ENCODE measurements around the gene CASZ1. TPM values are rescaled to one million over a fixed set of nuclear protein-coding genes. Genes with fewer than 3 reads are reported as not detected.
A peak's percentile ranks its signal among the peaks of the same experiment; 100 is the strongest.

The CASZ1 gene
- total and polyA plus RNA-seq, 10 donors = 0.73 to 14.5 (median 9.1) TPM

DNA sequence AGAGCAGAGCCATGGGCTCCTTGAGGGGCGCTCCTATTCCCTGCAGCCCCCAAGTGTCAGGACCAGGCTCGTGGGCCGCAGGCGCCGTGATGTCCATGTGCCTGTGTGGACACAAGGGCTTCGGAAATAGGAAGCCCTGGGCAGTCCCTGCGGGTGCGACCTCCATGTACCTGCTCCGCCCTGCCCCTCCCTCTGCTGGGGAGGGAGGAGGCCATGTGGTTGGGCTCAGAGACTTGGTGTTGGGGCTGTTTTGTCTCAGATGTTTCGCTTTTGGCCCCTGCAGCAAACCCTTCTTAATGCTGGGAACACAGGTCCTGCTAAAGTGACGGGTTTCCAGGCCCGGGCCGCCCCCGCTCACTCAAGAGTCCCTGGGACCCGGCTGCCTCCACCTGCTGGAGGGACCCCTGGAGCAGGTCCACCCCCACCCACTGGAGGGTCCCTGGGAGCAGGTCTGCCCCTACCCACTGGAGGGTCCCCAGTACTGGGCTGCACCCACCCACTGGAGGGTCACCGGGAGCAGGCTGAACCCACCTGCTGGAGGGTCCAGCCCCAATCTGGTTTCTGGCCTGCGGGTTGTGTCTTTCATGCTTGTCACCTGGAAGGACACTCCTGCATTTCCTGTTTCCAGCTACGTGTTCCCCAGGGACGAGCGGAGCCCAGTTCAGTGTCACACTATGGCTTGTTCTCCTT, 165.2 kb downstream of the CASZ1 start:
- TF ChIP-seq, protein P1, sequence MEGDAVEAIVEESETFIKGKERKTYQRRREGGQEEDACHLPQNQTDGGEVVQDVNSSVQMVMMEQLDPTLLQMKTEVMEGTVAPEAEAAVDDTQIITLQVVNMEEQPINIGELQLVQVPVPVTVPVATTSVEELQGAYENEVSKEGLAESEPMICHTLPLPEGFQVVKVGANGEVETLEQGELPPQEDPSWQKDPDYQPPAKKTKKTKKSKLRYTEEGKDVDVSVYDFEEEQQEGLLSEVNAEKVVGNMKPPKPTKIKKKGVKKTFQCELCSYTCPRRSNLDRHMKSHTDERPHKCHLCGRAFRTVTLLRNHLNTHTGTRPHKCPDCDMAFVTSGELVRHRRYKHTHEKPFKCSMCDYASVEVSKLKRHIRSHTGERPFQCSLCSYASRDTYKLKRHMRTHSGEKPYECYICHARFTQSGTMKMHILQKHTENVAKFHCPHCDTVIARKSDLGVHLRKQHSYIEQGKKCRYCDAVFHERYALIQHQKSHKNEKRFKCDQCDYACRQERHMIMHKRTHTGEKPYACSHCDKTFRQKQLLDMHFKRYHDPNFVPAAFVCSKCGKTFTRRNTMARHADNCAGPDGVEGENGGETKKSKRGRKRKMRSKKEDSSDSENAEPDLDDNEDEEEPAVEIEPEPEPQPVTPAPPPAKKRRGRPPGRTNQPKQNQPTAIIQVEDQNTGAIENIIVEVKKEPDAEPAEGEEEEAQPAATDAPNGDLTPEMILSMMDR (IDR thresholded peaks at IDR 0.05 in 8 of 11, conservative IDR thresholded peaks at IDR 0.05 in 3 of 11) = no peak
- peak in 1 of 3 donors; percentile 27 for TF ChIP-seq POLR2AphosphoS5 (IDR thresholded peaks at IDR 0.05)
- H3K4me3 ChIP-seq = no peak overlapping the region
- WGBS, 5 donors = 85 to 91% (median 86%) methylated on average over 9 to 20 of the region's 20 CpGs
- DNase-seq = peak; percentile 66
- no peaks in the 10 kb centered on the region for H3K9me3 ChIP-seq
- H3K36me3 ChIP-seq = peaks cover 0 to 75% (median 36%) of the 10 kb centered on the region in 6 donors
- intact Hi-C loops (cut with DNase I; ENCODE audit: low total_unique reads) = no loop called here
- H3K4me1 ChIP-seq = peaks cover 0 to 8% (median 0%) of the 10 kb centered on the region in 6 donors
- no peaks in the 10 kb centered on the region for H3K27me3 ChIP-seq (replicated peaks in 1 of 7)
- H3K27ac ChIP-seq = no peak overlapping the region

DNA sequence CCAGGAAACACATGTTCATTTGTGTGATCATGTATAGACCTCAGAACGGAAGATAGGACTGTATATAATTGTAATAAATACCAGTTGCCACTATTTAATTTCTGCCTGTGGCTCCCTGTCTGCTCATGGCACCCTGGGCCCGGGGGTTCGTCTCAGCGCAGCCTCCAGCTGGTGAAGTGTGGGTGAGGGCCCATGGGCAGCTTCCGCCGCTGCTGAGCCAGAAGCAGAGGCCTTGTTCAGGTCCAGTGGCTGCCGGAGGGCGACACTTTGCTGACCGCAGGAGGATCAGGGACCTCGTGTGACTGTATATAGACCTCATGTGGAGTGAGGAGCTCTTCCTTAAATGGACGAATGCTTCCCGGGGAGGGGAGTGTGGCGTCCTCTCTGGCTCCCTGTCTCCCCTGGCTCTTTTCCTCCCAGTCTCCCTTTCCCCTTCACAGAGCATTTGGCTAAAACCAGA, 165.8 kb downstream of the CASZ1 start:
- Histone ChIP-seq H3K27ac (no peak overlapping the region), H3K4me3 (no peak overlapping the region), H3K4me1 (peaks cover 0 to 8% (median 0%) of the 10 kb centered on the region in 6 donors), H3K9me3 (no peaks in the 10 kb centered on the region), H3K36me3 (peaks cover 0 to 81% (median 37%) of the 10 kb centered on the region in 6 donors), H3K27me3 (replicated peaks in 1 of 7) (no peaks in the 10 kb centered on the region)
- TF ChIP-seq POLR2A (IDR thresholded peaks at IDR 0.05) = no peak
- TF ChIP-seq, protein P1 (IDR thresholded peaks at IDR 0.05 in 8 of 11, conservative IDR thresholded peaks at IDR 0.05 in 3 of 11) = no peak
- TF ChIP-seq POLR2AphosphoS5 (IDR thresholded peaks at IDR 0.05) = no peak
- intact Hi-C loops (cut with DNase I; ENCODE audit: low total_unique reads) = no loop called here
- peak; percentile 49 for DNase-seq
- WGBS, 5 donors = 78 to 90% (median 85%) methylated on average over 8 to 13 of the region's 13 CpGs

DNA sequence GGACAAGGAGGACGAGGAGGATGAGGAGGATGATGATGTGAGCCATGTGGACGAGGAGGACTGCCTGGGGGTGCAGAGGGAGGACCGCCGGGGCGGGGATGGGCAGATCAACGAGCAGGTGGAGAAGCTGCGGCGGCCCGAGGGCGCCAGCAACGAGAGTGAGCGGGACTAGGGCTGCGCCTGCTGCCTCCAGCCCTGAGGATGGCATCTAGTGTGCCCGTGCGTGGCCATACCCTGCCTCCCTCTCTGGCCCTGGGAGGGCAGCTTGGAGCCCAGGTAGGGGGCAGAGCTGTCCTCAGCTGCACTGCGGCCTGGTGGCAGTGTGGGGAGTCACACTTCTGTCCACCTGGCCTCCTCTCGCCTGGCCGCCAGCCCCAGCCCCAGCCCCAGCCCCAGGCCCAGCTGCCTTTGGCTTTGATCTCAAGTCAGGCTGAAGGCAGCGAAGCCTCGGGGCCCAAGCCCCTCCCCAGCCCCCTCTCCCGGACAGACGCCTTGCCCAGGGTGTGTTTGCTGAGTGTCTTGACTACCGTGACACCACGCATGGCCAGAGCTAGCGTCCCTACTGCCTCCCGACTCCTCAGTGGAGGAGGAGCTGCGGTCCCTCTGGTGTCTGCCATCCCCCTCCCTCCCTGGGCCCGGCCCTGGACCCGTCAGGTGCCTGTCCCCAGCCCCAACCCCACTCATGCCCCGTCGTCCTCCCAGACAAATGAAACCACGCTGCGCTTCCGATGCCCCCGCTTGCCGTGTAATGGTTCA, 166.5 kb downstream of the CASZ1 start:
- H3K4me3 ChIP-seq = no peak overlapping the region
- H3K27me3 ChIP-seq (replicated peaks in 1 of 7) = no peaks in the 10 kb centered on the region
- peak; percentile 64 for DNase-seq
- 86 to 96% (median 91%) methylated on average over 35 to 36 of the region's 36 CpGs for WGBS, 5 donors
- no peaks in the 10 kb centered on the region for H3K9me3 ChIP-seq
- H3K36me3 ChIP-seq = peaks cover 0 to 88% (median 40%) of the 10 kb centered on the region in 6 donors
- TF ChIP-seq, protein P1 (IDR thresholded peaks at IDR 0.05 in 8 of 11, conservative IDR thresholded peaks at IDR 0.05 in 3 of 11) = no peak
- no peak for TF ChIP-seq POLR2A (IDR thresholded peaks at IDR 0.05)
- peak in 1 of 3 donors; percentile 48 for TF ChIP-seq POLR2AphosphoS5 (IDR thresholded peaks at IDR 0.05)
- no peak overlapping the region for H3K27ac ChIP-seq
- H3K4me1 ChIP-seq = peaks cover 0 to 5% (median 0%) of the 10 kb centered on the region in 6 donors
- intact Hi-C loops (cut with DNase I; ENCODE audit: low total_unique reads) = no loop called here

Measured in spleen (tissue), 11 donors.